Mesenchymal stem cell (in vitro differentiated cells and primary cell): ENCODE data around the gene KCNG2.

ENCODE experiments used
- DNase-seq: peaks from one replicate; pipeline ENCODE4 v3.0.0-alpha.2; 2013
- H2AFZ ChIP-seq: one replicate; pipeline ENCODE4 v1.6.1; 2013; ENCODE audit warnings: low read depth, mild to moderate bottlenecking, control low read depth, inconsistent platforms, low read length, moderate library complexity
- H2AK5ac ChIP-seq: 2 replicates; pipeline ENCODE4 v1.6.1; 2013; ENCODE audit warnings: low read length, moderate library complexity, mild to moderate bottlenecking, inconsistent platforms; ENCODE audit not compliant: severe bottlenecking
- H2BK120ac ChIP-seq: one replicate; pipeline ENCODE4 v1.6.1; 2013; ENCODE audit warnings: low read depth, mild to moderate bottlenecking, inconsistent platforms, low read length, moderate library complexity
- H2BK12ac ChIP-seq, 2 experiments: one replicate each; pipeline ENCODE4 v1.6.1; 2013; ENCODE audit warnings: inconsistent platforms in 2 of 2, low read length in 2 of 2, mild to moderate bottlenecking in 2 of 2, moderate library complexity in 2 of 2, control low read depth in 1 of 2
- H2BK15ac ChIP-seq: one replicate; pipeline ENCODE4 v1.6.1; 2013; ENCODE audit warnings: mild to moderate bottlenecking, low read depth, inconsistent platforms; ENCODE audit not compliant: poor library complexity, severe bottlenecking
- H2BK5ac ChIP-seq: 2 replicates; pipeline ENCODE4 v1.6.1; 2013; ENCODE audit warnings: low read depth, mild to moderate bottlenecking, low read length, control low read depth, inconsistent platforms; ENCODE audit not compliant: poor library complexity, severe bottlenecking
- H3K14ac ChIP-seq, 2 experiments: one replicate each; pipeline ENCODE4 v1.6.1; 2013; ENCODE audit warnings: inconsistent platforms in 2 of 2, low read length in 2 of 2, control low read depth in 1 of 2, mild to moderate bottlenecking in 1 of 2, moderate library complexity in 1 of 2
- H3K18ac ChIP-seq, 2 experiments: one replicate each; pipeline ENCODE4 v1.6.1; 2013; ENCODE audit warnings: inconsistent platforms in 2 of 2, low read length in 2 of 2, control low read depth in 1 of 2, low read depth in 1 of 2, mild to moderate bottlenecking in 1 of 2
- H3K23ac ChIP-seq, 2 experiments: one replicate each; pipeline ENCODE4 v1.6.1; 2013; ENCODE audit warnings: inconsistent platforms in 2 of 2, low read length in 2 of 2, mild to moderate bottlenecking in 2 of 2, moderate library complexity in 2 of 2, control low read depth in 1 of 2
- H3K27ac ChIP-seq: 2 replicates; pipeline ENCODE4 v1.5.1; 2013; ENCODE audit warnings: mild to moderate bottlenecking, moderate library complexity, low read length, control low read depth, inconsistent platforms; ENCODE audit not compliant: poor library complexity, severe bottlenecking
- H3K27me3 ChIP-seq, 2 experiments: 2 replicates each; pipeline versions ENCODE4 v1.6.1 to v1.7.0; 2013; ENCODE audit warnings: low read length in 2 of 2, mild to moderate bottlenecking in 2 of 2, moderate library complexity in 2 of 2, control low read depth in 1 of 2, inconsistent platforms in 1 of 2; ENCODE audit not compliant: control insufficient read depth in 1 of 2, insufficient read depth in 1 of 2
- H3K36me3 ChIP-seq, 2 experiments: 2 replicates each; pipeline versions ENCODE4 v1.6.1 to v1.7.0; 2013; ENCODE audit warnings: low read length in 2 of 2, control low read depth in 1 of 2, inconsistent platforms in 1 of 2, low read depth in 1 of 2, mild to moderate bottlenecking in 1 of 2; ENCODE audit not compliant: insufficient read depth in 2 of 2, control insufficient read depth in 1 of 2
- H3K4ac ChIP-seq, 2 experiments: one replicate each; pipeline ENCODE4 v1.6.1; 2013; ENCODE audit warnings: inconsistent platforms in 2 of 2, low read length in 2 of 2, mild to moderate bottlenecking in 2 of 2, moderate library complexity in 2 of 2, control low read depth in 1 of 2, low read depth in 1 of 2
- H3K4me1 ChIP-seq: 2 replicates; pipeline ENCODE4 v1.6.1; 2013; ENCODE audit warnings: low read depth, low read length, control low read depth; ENCODE audit not compliant: control insufficient read depth, insufficient read depth
- H3K4me2 ChIP-seq: 2 replicates; pipeline ENCODE4 v1.6.1; 2013; ENCODE audit warnings: low read length, mild to moderate bottlenecking, inconsistent platforms; ENCODE audit not compliant: poor library complexity, severe bottlenecking
- H3K4me3 ChIP-seq, 2 experiments: 2 replicates each; pipeline versions ENCODE4 v1.5.1 to v1.7.0; 2013; ENCODE audit warnings: low read length in 2 of 2, mild to moderate bottlenecking in 2 of 2, control low read depth in 1 of 2, low read depth in 1 of 2; ENCODE audit not compliant: insufficient read depth in 1 of 2
- H3K79me1 ChIP-seq: replicated peaks from 2 replicates; pipeline ENCODE4 v1.6.1; 2013; ENCODE audit warnings: mild to moderate bottlenecking, control low read depth, low read length, inconsistent platforms; ENCODE audit not compliant: poor library complexity, severe bottlenecking
- H3K9ac ChIP-seq: 2 replicates; pipeline ENCODE4 v1.7.0; 2013; ENCODE audit warnings: mild to moderate bottlenecking, low read length, moderate library complexity
- H3K9me3 ChIP-seq: 2 replicates; pipeline ENCODE4 v1.7.0; 2013; ENCODE audit warnings: mild to moderate bottlenecking, low read length; ENCODE audit not compliant: control insufficient read depth
- H4K8ac ChIP-seq: one replicate; pipeline ENCODE4 v1.6.1; 2013; ENCODE audit warnings: inconsistent platforms, mild to moderate bottlenecking, low read length, moderate library complexity
- H4K91ac ChIP-seq: one replicate; pipeline ENCODE4 v1.6.1; 2013; ENCODE audit warnings: mild to moderate bottlenecking, low read length, inconsistent platforms
- whole genome bisulfite sequencing: methylation state at CpG from one replicate; pipeline ENCODE4 v1.1.7; 2013; ENCODE audit warnings: mixed read lengths; 5-methylcytosine and 5-hydroxymethylcytosine counted together

The KCNG2 gene

DNA sequence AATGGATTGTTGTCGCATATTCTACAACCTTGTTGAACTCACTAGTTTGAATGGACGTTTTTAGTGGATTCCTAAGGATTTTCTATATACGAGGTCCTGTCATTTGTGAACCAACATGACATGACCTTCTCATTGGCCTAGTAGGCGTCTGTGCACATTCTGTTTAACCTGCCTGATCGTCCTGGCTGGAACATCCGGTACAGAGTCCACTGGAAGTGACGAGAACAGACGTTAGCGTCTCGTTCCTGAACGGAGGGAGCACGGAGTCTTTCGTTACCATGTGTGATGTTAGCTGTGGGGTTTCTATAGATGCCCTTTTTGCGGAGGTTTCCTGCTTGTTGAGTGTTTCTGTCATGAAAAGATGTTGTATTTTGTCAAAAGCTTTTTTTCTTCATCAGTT lies 91.8 kb downstream of the KCNG2 start:
- no peaks in the 10 kb centered on the region for H3K27me3 ChIP-seq
- H3K4ac ChIP-seq, result no peak overlapping the region
- DNase-seq, result no peak
- H3K14ac ChIP-seq, result no peak overlapping the region
- H4K91ac ChIP-seq, result no peak overlapping the region
- no peak overlapping the region for H2BK120ac ChIP-seq
- no peak overlapping the region for H3K4me2 ChIP-seq
- H2AFZ ChIP-seq, result no peak overlapping the region
- peaks cover 57% of the 10 kb centered on the region for H3K9me3 ChIP-seq
- no peaks in the 10 kb centered on the region for H3K4me1 ChIP-seq
- H3K79me1 ChIP-seq, result no peaks in the 10 kb centered on the region
- H2AK5ac ChIP-seq, result no peak overlapping the region
- no peak overlapping the region for H3K4me3 ChIP-seq
- WGBS, result 87% methylated on average over 14 of the region's 14 CpGs
- H2BK12ac ChIP-seq, result no peak overlapping the region
- no peak overlapping the region for H2BK15ac ChIP-seq
- no peak overlapping the region for H3K23ac ChIP-seq
- no peak overlapping the region for H3K18ac ChIP-seq
- H3K36me3 ChIP-seq, result no peaks in the 10 kb centered on the region
- no peak overlapping the region for H3K9ac ChIP-seq
- no peak overlapping the region for H2BK5ac ChIP-seq
- H3K27ac ChIP-seq, result no peak overlapping the region
- no peak overlapping the region for H4K8ac ChIP-seq

DNA sequence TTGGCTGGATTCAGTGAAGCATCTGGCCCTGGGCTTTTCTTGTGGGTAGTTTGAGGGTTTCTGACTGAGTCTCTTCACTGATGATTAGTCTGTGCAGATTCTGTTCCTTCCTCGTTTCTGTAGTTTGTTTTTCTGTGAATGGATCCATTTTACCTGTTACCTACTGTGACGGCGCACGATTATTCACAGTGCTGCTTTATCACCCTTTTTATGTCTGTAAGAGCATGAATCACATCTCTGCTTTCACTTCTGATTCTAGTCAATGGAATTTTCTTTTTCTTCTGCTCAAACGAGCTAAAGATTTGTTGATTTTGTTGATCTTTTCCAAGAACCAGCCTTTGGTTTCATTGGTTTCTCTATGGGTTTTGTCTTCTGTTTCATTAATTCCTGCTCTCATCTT lies 92.9 kb downstream of the KCNG2 start:
- H3K27me3 ChIP-seq, result no peaks in the 10 kb centered on the region
- H3K23ac ChIP-seq, result no peak overlapping the region
- H3K4me3 ChIP-seq, result no peak overlapping the region
- H3K9me3 ChIP-seq, result peaks cover 68% of the 10 kb centered on the region
- no peak for DNase-seq
- no peaks in the 10 kb centered on the region for H3K79me1 ChIP-seq
- no peak overlapping the region for H2BK12ac ChIP-seq
- no peak overlapping the region for H2AFZ ChIP-seq
- H3K9ac ChIP-seq, result no peak overlapping the region
- no peak overlapping the region for H3K4ac ChIP-seq
- H3K4me1 ChIP-seq, result no peaks in the 10 kb centered on the region
- H3K27ac ChIP-seq, result no peak overlapping the region
- no peak overlapping the region for H2AK5ac ChIP-seq
- H2BK15ac ChIP-seq, result no peak overlapping the region
- no peaks in the 10 kb centered on the region for H3K36me3 ChIP-seq
- 90% methylated on average over 4 of the region's 5 CpGs for WGBS
- H2BK120ac ChIP-seq, result no peak overlapping the region
- H4K91ac ChIP-seq, result no peak overlapping the region
- H2BK5ac ChIP-seq, result no peak overlapping the region
- H3K14ac ChIP-seq, result no peak overlapping the region
- H4K8ac ChIP-seq, result no peak overlapping the region
- H3K18ac ChIP-seq, result no peak overlapping the region
- H3K4me2 ChIP-seq, result no peak overlapping the region

- Histone ChIP-seq H3K27ac (no peak overlapping the region), H3K79me1 (peaks cover 2% of the 10 kb centered on the region), H3K4me2 (no peak overlapping the region), H3K9ac (no peak overlapping the region), H2BK5ac (no peak overlapping the region), H3K27me3 (no peaks in the 10 kb centered on the region), H2AFZ (no peak overlapping the region), H4K8ac (no peak overlapping the region), H4K91ac (no peak overlapping the region), H3K4ac (no peak overlapping the region), H3K4me1 (no peaks in the 10 kb centered on the region), H2BK120ac (no peak overlapping the region), H2AK5ac (no peak overlapping the region), H3K9me3 (peaks cover 72% of the 10 kb centered on the region), H2BK12ac (no peak overlapping the region), H3K18ac (no peak overlapping the region), H3K23ac (no peak overlapping the region), H2BK15ac (no peak overlapping the region), H3K4me3 (peak overlapping the region in 1 of 2 experiments; percentile 6), H3K14ac (no peak overlapping the region), H3K36me3 (peaks cover 0 to 28% of the 10 kb centered on the region in 2 experiments)
- no peak for DNase-seq
- 93% methylated on average over 1 of the region's 3 CpGs for WGBS
Observed at GRCh38 chr18:79896738-79897137, 99.0 kb downstream of the KCNG2 start.

DNA sequence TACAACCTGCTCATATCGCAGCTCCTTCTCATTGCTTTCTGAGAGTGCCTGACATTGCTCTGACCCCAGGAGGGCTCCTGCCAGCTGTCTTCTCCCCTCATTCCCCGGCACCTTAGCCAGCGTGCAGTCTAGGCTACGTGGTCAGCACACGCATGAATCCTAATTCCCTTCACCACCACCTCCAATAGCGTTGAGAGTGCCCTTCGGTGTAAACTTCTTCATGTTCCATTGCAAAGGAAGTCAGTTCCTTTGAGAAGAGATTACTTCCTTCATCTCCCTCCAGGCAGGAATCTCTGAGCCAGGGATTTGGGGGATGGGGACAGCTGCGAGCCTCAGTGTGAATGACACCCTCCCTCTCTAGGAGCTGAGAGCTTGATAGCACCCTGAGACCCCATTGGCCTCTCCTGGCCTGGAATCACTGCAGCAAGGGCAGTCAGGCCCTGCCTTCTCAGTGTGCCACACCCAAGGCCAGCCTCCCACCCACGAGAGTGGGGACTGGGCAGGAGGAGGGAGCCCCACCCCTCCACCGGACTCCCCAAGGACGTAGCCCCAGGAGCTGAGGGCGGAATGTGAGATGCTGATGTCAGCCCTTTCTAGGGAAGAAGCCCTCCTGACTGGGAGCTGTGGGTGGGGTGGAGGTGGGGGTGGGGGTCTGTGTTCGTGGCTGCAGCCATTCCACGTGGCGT lies 100.3 kb downstream of the KCNG2 start:
- H3K14ac ChIP-seq, result no peak overlapping the region
- no peak for DNase-seq
- no peak overlapping the region for H4K8ac ChIP-seq
- H3K4ac ChIP-seq, result no peak overlapping the region
- H2BK15ac ChIP-seq, result no peak overlapping the region
- H3K79me1 ChIP-seq, result peaks cover 2% of the 10 kb centered on the region
- no peak overlapping the region for H2BK12ac ChIP-seq
- no peak overlapping the region for H2AK5ac ChIP-seq
- no peaks in the 10 kb centered on the region for H3K4me1 ChIP-seq
- H3K23ac ChIP-seq, result no peak overlapping the region
- H3K9ac ChIP-seq, result no peak overlapping the region
- H3K9me3 ChIP-seq, result peaks cover 59% of the 10 kb centered on the region
- no peak overlapping the region for H2BK5ac ChIP-seq
- H2AFZ ChIP-seq, result no peak overlapping the region
- 98% methylated on average over 13 of the region's 15 CpGs for WGBS
- H4K91ac ChIP-seq, result no peak overlapping the region
- no peak overlapping the region for H3K27ac ChIP-seq
- H3K18ac ChIP-seq, result no peak overlapping the region
- peak overlapping the region in 1 of 2 experiments; percentile 1 for H3K4me3 ChIP-seq
- peaks cover 13 to 41% of the 10 kb centered on the region in 2 experiments for H3K36me3 ChIP-seq
- H3K27me3 ChIP-seq, result no peaks in the 10 kb centered on the region
- no peak overlapping the region for H2BK120ac ChIP-seq
- no peak overlapping the region for H3K4me2 ChIP-seq
